ENCODE measurements around the gene PNMT.

- no peak for TF ChIP-seq CTCF (IDR thresholded peaks at IDR 0.05 in 8 of 11, conservative IDR thresholded peaks at IDR 0.05 in 3 of 11)
- TF ChIP-seq POLR2AphosphoS5 (IDR thresholded peaks at IDR 0.05): no peak
Measured at GRCh38 chr17:39625198-39625785, 43.0 kb upstream of the PNMT start.

Data from spleen (tissue), 7 donors.